GM18951 (cell line): ENCODE measurements around the gene KLF18.

ENCODE experiments used
- POLR2A ChIP-seq: IDR thresholded peaks from 4 replicates; pipeline ENCODE4 v1.6.1; 2011; ENCODE audit warnings: mild to moderate bottlenecking; ENCODE audit not compliant: insufficient read length, insufficient read depth; ENCODE audit errors: extremely low read depth
- in situ Hi-C: fragments of 300-500 bp; cut with MboI; formaldehyde crosslinking; loops from one replicate; pipeline ENCODE4 v1.12.0; 2022; ENCODE audit warnings: low sequenced_read_pairs, mixed read lengths, inconsistent platforms; ENCODE audit not compliant: unreplicated experiment

KLF18 gene

GRCh38 chr1:44141531-44141930 is at the start of gene KLF18:
Gene KLF18 (minus strand): TSS chr1:44141631. CDS start chr1:44141631, 0 bp downstream.
- in situ Hi-C loops: no loop called here
- no peak for TF ChIP-seq POLR2A

- in situ Hi-C loops: no loop called here
- TF ChIP-seq POLR2A: no peak
Measured at GRCh38 chr1:44174630-44175029, 33.2 kb upstream of the KLF18 start.

- in situ Hi-C loops: no loop called here
- TF ChIP-seq POLR2A: no peak
Measured at GRCh38 chr1:44170281-44170823, 28.9 kb upstream of the KLF18 start.

- in situ Hi-C loops: no loop called here
- TF ChIP-seq POLR2A: no peak
Measured at GRCh38 chr1:44168520-44169098, 27.2 kb upstream of the KLF18 start.

GRCh38 chr1:44161546-44161945 is 20.1 kb upstream of the KLF18 start:
- in situ Hi-C loops: no loop called here
- no peak for TF ChIP-seq POLR2A

- in situ Hi-C loops: no loop called here
Measured at GRCh38 chr1:44158871-44159270, 17.4 kb upstream of the KLF18 start.

GRCh38 chr1:44157903-44158302 is 16.5 kb upstream of the KLF18 start:
- no peak for TF ChIP-seq POLR2A
- in situ Hi-C loops: no loop called here

More at GRCh38 chr1:44158871-44159270, 17.4 kb upstream of the KLF18 start:
- TF ChIP-seq POLR2A: no peak

GRCh38 chr1:44154049-44154448 is 12.6 kb upstream of the KLF18 start:
- no peak for TF ChIP-seq POLR2A
- in situ Hi-C loops: no loop called here

GRCh38 chr1:44152692-44153091 is 11.3 kb upstream of the KLF18 start:
- TF ChIP-seq POLR2A: no peak

GRCh38 chr1:44151808-44152207 is 10.4 kb upstream of the KLF18 start:
- TF ChIP-seq POLR2A: no peak
- in situ Hi-C loops: no loop called here

More at GRCh38 chr1:44152692-44153091, 11.3 kb upstream of the KLF18 start:
- in situ Hi-C loops: no loop called here

GRCh38 chr1:44151332-44151731 is 9.9 kb upstream of the KLF18 start:
- no peak for TF ChIP-seq POLR2A
- in situ Hi-C loops: no loop called here

- in situ Hi-C loops: no loop called here
Measured at GRCh38 chr1:44147582-44147981, 6.2 kb upstream of the KLF18 start.

GRCh38 chr1:44146536-44147361 is 5.3 kb upstream of the KLF18 start:
- in situ Hi-C loops: no loop called here
- TF ChIP-seq POLR2A: no peak

More at GRCh38 chr1:44147582-44147981, 6.2 kb upstream of the KLF18 start:
- TF ChIP-seq POLR2A: no peak
